Adipocyte (in vitro differentiated cells): ENCODE measurements around the gene AMT.

Experiments used
- DNase-seq: peaks from one replicate; pipeline ENCODE4 v3.0.0-alpha.2; 2015; ENCODE audit warnings: low read depth
- H3K27me3 ChIP-seq: replicated peaks from 2 replicates; pipeline ENCODE4 v1.7.0; 2013; ENCODE audit warnings: mild to moderate bottlenecking, low read length, moderate library complexity; ENCODE audit not compliant: control insufficient read depth, insufficient read depth
- H3K36me3 ChIP-seq: 2 replicates; pipeline ENCODE4 v1.7.0; 2013; ENCODE audit warnings: low read length, mild to moderate bottlenecking, moderate library complexity; ENCODE audit not compliant: control insufficient read depth, insufficient read depth, severe bottlenecking
- H3K4me1 ChIP-seq: 2 replicates; pipeline ENCODE4 v1.7.0; 2013; ENCODE audit warnings: mild to moderate bottlenecking, low read length, moderate library complexity; ENCODE audit not compliant: control insufficient read depth, insufficient read depth
- H3K4me3 ChIP-seq: 2 replicates; pipeline ENCODE4 v1.7.0; 2013; ENCODE audit warnings: mild to moderate bottlenecking, low read length, moderate library complexity
- H3K9ac ChIP-seq: 2 replicates; pipeline ENCODE4 v1.7.0; 2013; ENCODE audit warnings: mild to moderate bottlenecking, low read length, moderate library complexity
- H3K9me3 ChIP-seq: 2 replicates; pipeline ENCODE4 v1.7.0; 2013; ENCODE audit warnings: mild to moderate bottlenecking, low read length, moderate library complexity; ENCODE audit not compliant: control insufficient read depth

AMT gene

GRCh38 chr3:49422379-49423248 is at the start of gene AMT:
Gene AMT (minus strand): TSS chr3:49422473. CDS start chr3:49422450, 23 bp downstream.
- no peak within 1 kb of the TSS for H3K9ac ChIP-seq
- H3K4me3 ChIP-seq: no peak within 1 kb of the TSS
- H3K4me1 ChIP-seq: peaks cover 22% of the 10 kb centered on the region
- no peaks in the 10 kb centered on the region for H3K9me3 ChIP-seq
- no peak for DNase-seq
- no peaks in the 10 kb centered on the region for H3K27me3 ChIP-seq
- peaks cover 13% of the 10 kb centered on the region for H3K36me3 ChIP-seq

- Histone ChIP-seq H3K9ac (peak overlapping the region; percentile 93), H3K9me3 (no peaks in the 10 kb centered on the region), H3K4me3 (peak overlapping the region; percentile 88), H3K36me3 (no peaks in the 10 kb centered on the region), H3K27me3 (no peaks in the 10 kb centered on the region), H3K4me1 (peaks cover 29% of the 10 kb centered on the region)
- DNase-seq: peak; percentile 55
Measured at GRCh38 chr3:49470714-49471420, 48.6 kb upstream of the AMT start.

GRCh38 chr3:49469936-49470713 is 47.9 kb upstream of the AMT start, which contains the start of gene DAG1:
Gene DAG1 (plus strand): TSS chr3:49470267. CDS start chr3:49510535, 40,268 bp downstream.
- H3K9ac ChIP-seq: peak within 1 kb of the TSS; percentile 93
- no peaks in the 10 kb centered on the region for H3K27me3 ChIP-seq
- H3K4me1 ChIP-seq: peaks cover 34% of the 10 kb centered on the region
- peak within 1 kb of the TSS; percentile 88 for H3K4me3 ChIP-seq
- H3K36me3 ChIP-seq: no peaks in the 10 kb centered on the region
- peak; percentile 98 for DNase-seq
- no peaks in the 10 kb centered on the region for H3K9me3 ChIP-seq

GRCh38 chr3:49469037-49469935 is 47.0 kb upstream of the AMT start:
- H3K36me3 ChIP-seq: no peaks in the 10 kb centered on the region
- peak overlapping the region; percentile 88 for H3K4me3 ChIP-seq
- peak overlapping the region; percentile 91 for H3K9ac ChIP-seq
- no peaks in the 10 kb centered on the region for H3K9me3 ChIP-seq
- no peaks in the 10 kb centered on the region for H3K27me3 ChIP-seq
- peak; percentile 94 for DNase-seq
- H3K4me1 ChIP-seq: peaks cover 34% of the 10 kb centered on the region

- Histone ChIP-seq H3K4me3 (no peak overlapping the region), H3K9ac (no peak overlapping the region), H3K4me1 (peaks cover 34% of the 10 kb centered on the region), H3K36me3 (no peaks in the 10 kb centered on the region), H3K9me3 (no peaks in the 10 kb centered on the region), H3K27me3 (no peaks in the 10 kb centered on the region)
- DNase-seq: no peak
Measured at GRCh38 chr3:49466085-49466484, 43.8 kb upstream of the AMT start.

GRCh38 chr3:49465270-49466034 is 43.2 kb upstream of the AMT start:
- Histone ChIP-seq H3K27me3 (no peaks in the 10 kb centered on the region), H3K9me3 (no peaks in the 10 kb centered on the region), H3K4me3 (no peak overlapping the region), H3K36me3 (no peaks in the 10 kb centered on the region), H3K4me1 (peaks cover 32% of the 10 kb centered on the region), H3K9ac (no peak overlapping the region)
- no peak for DNase-seq

- peak; percentile 35 for DNase-seq
- peaks cover 18% of the 10 kb centered on the region for H3K4me1 ChIP-seq
Measured at GRCh38 chr3:49462222-49462621, 39.9 kb upstream of the AMT start.

GRCh38 chr3:49461443-49462171 is 39.3 kb upstream of the AMT start:
- no peaks in the 10 kb centered on the region for H3K36me3 ChIP-seq
- peak overlapping the region; percentile 19 for H3K9ac ChIP-seq
- no peak overlapping the region for H3K4me3 ChIP-seq
- H3K9me3 ChIP-seq: no peaks in the 10 kb centered on the region
- H3K4me1 ChIP-seq: peaks cover 18% of the 10 kb centered on the region
- no peaks in the 10 kb centered on the region for H3K27me3 ChIP-seq
- DNase-seq: peak; percentile 33

More at GRCh38 chr3:49462222-49462621, 39.9 kb upstream of the AMT start:
- Histone ChIP-seq H3K4me3 (no peak overlapping the region), H3K9ac (peak overlapping the region; percentile 19), H3K9me3 (no peaks in the 10 kb centered on the region), H3K36me3 (no peaks in the 10 kb centered on the region), H3K27me3 (no peaks in the 10 kb centered on the region)

GRCh38 chr3:49460956-49461355 is 38.7 kb upstream of the AMT start:
- Histone ChIP-seq H3K36me3 (no peaks in the 10 kb centered on the region), H3K9me3 (no peaks in the 10 kb centered on the region), H3K4me3 (no peak overlapping the region), H3K27me3 (no peaks in the 10 kb centered on the region), H3K4me1 (peaks cover 23% of the 10 kb centered on the region), H3K9ac (no peak overlapping the region)
- DNase-seq: no peak
